T-helper 2 cell treated with Interferon-gamma antibody and Interleukin-4, amounts not matched to agents 100 ng/mL and 5 ng/mL, for 36 hours (primary cell): Measurements from ENCODE around the gene TBP. TPM values are rescaled to one million over a fixed set of nuclear protein-coding genes. Genes with fewer than 3 reads are reported as not detected.
"Not testable (repeated sequence)": the region's sequence is repeated elsewhere in the genome, so short reads cannot be mapped to it uniquely, and the experiment has no call there.

ENCODE experiments used
- intact Hi-C: fragments of 100-400 bp; cut with micrococcal nuclease; formaldehyde crosslinking; loops from one replicate; pipeline ENCODE4 v1.15.1; 2023
- total RNA-seq: library from RNA; stranded (reverse); gene quantifications from 2 replicates; pipeline ENCODE4 v1.2.3, GENCODE V29; 2022

Gene TBP
- 19.8 and 22.1 TPM in 2 replicates for total RNA-seq

- intact Hi-C loops = loop anchor here (1.0 to 10.0 kb wide), 5 partner anchors 30 to 1339 kb away; partner anchors contain the start of genes DYNLT2, ERMARD, FAM120B and PDCD2
Observed at GRCh38 chr6:170554013-170554795, at the start of gene TBP. Gene TBP, plus strand, starts transcription at chr6:170554369. Its CDS starts 2,661 bp downstream, at chr6:170557030.

GRCh38 chr6:170504479-170504878 is 49.7 kb upstream of the TBP start:
- intact Hi-C loops = no loop called here

GRCh38 chr6:170505306-170505705 is 48.9 kb upstream of the TBP start:
- intact Hi-C loops = no loop called here

GRCh38 chr6:170506446-170506845 is 47.7 kb upstream of the TBP start:
- intact Hi-C loops = no loop called here

- intact Hi-C loops = not testable (repeated sequence)
Observed at GRCh38 chr6:170507728-170508127, 46.4 kb upstream of the TBP start.

GRCh38 chr6:170508275-170508674 is 45.9 kb upstream of the TBP start:
- intact Hi-C loops = not testable (repeated sequence)

- intact Hi-C loops = not testable (repeated sequence)
Observed at GRCh38 chr6:170508892-170509722, 45.1 kb upstream of the TBP start.

GRCh38 chr6:170509723-170510018 is 44.5 kb upstream of the TBP start:
- intact Hi-C loops = no loop called here

- intact Hi-C loops = no loop called here
Observed at GRCh38 chr6:170510631-170511030, 43.5 kb upstream of the TBP start.

- intact Hi-C loops = no loop called here
Observed at GRCh38 chr6:170512249-170512648, 41.9 kb upstream of the TBP start.

GRCh38 chr6:170514908-170515307 is 39.3 kb upstream of the TBP start:
- intact Hi-C loops = loop anchor here (5.0 kb wide), 1 partner anchor 1558 kb away; no protein-coding TSS in a partner anchor

GRCh38 chr6:170516783-170517616 is 37.2 kb upstream of the TBP start:
- intact Hi-C loops = loop anchor here (1.0 to 5.0 kb wide), 5 partner anchors 567 to 1622 kb away; no protein-coding TSS in a partner anchor

GRCh38 chr6:170522565-170523183 is 31.5 kb upstream of the TBP start:
- intact Hi-C loops = no loop called here

- intact Hi-C loops = no loop called here
Observed at GRCh38 chr6:170523256-170524171, 30.7 kb upstream of the TBP start.

GRCh38 chr6:170524172-170524502 is 30.0 kb upstream of the TBP start:
- intact Hi-C loops = no loop called here

- intact Hi-C loops = no loop called here
Observed at GRCh38 chr6:170525795-170526194, 28.4 kb upstream of the TBP start.

- intact Hi-C loops = not testable (repeated sequence)
Observed at GRCh38 chr6:170527995-170528394, 26.2 kb upstream of the TBP start.

- intact Hi-C loops = loop anchor here (1.0 kb wide), 2 partner anchors 699 to 740 kb away; no protein-coding TSS in a partner anchor
Observed at GRCh38 chr6:170529839-170530469, 24.2 kb upstream of the TBP start.

- intact Hi-C loops = no loop called here
Observed at GRCh38 chr6:170532867-170533488, 21.2 kb upstream of the TBP start.
